Keratinocyte (primary cell): Measurements from ENCODE around the gene MYH15. TPM values are rescaled to one million over a fixed set of nuclear protein-coding genes. Genes with fewer than 3 reads are reported as not detected.

Source experiments
- DNase-seq: peaks from one replicate; pipeline ENCODE4 v3.0.0-alpha.2; 2011; ENCODE audit warnings: low read depth, missing footprints, low spot score
- FAIRE-seq: peaks from 2 replicates; lab custom pipeline; 2011; peaks lifted over from hg19 to GRCh38; lab: Jason Lieb, UNC
- H2AFZ ChIP-seq: 2 replicates; pipeline ENCODE4 v1.6.0; 2012; ENCODE audit warnings: low read length, control low read depth, inconsistent platforms; ENCODE audit not compliant: control insufficient read depth
- H3K27ac ChIP-seq: 2 replicates; pipeline ENCODE4 v1.5.1; 2011; ENCODE audit warnings: low read length; ENCODE audit not compliant: control insufficient read depth, insufficient read depth
- H3K27me3 ChIP-seq: 3 replicates; pipeline ENCODE4 v1.6.0; 2011; ENCODE audit warnings: low read length; ENCODE audit not compliant: control insufficient read depth, insufficient read depth; ENCODE audit errors: extremely low read depth
- H3K36me3 ChIP-seq, 2 experiments: 2 replicates in 1 of 2; 3 replicates in 1 of 2; pipeline ENCODE4 v1.5.1; 2011; ENCODE audit warnings: low read length in 2 of 2, mild to moderate bottlenecking in 1 of 2; ENCODE audit not compliant: control insufficient read depth in 2 of 2, insufficient read depth in 2 of 2; ENCODE audit errors: extremely low read depth in 1 of 2
- H3K4me1 ChIP-seq: 3 replicates; pipeline ENCODE4 v1.5.1; 2011; ENCODE audit warnings: low read length; ENCODE audit not compliant: control insufficient read depth, insufficient read depth; ENCODE audit errors: extremely low read depth
- H3K4me2 ChIP-seq: 3 replicates; pipeline ENCODE4 v1.6.0; 2011; ENCODE audit warnings: low read depth, low read length; ENCODE audit not compliant: control insufficient read depth, insufficient read depth; ENCODE audit errors: extremely low read depth
- H3K4me3 ChIP-seq, 3 experiments: fragments of 200-600 bp in 1 of 3; sonication (generic) in 1 of 3; 2 replicates in 2 of 3; 3 replicates in 1 of 3; pipeline ENCODE4 v1.5.1; 2011 to 2016; ENCODE audit warnings: low read length in 3 of 3, mild to moderate bottlenecking in 3 of 3, control low read depth in 2 of 3, inconsistent platforms in 1 of 3, low read depth in 1 of 3, mixed read lengths in 1 of 3, mixed run types in 1 of 3, moderate library complexity in 1 of 3; ENCODE audit not compliant: control insufficient read depth in 2 of 3, insufficient read depth in 2 of 3; ENCODE audit errors: extremely low read depth in 1 of 3
- H3K79me2 ChIP-seq: 2 replicates; pipeline ENCODE4 v1.6.0; 2012; ENCODE audit warnings: low read length; ENCODE audit not compliant: control insufficient read depth, insufficient read depth
- H3K9ac ChIP-seq: 3 replicates; pipeline ENCODE4 v1.6.0; 2011; ENCODE audit warnings: low read length; ENCODE audit not compliant: control insufficient read depth, insufficient read depth; ENCODE audit errors: extremely low read depth
- H3K9me1 ChIP-seq: 3 replicates; pipeline ENCODE4 v1.6.0; 2011; ENCODE audit warnings: low read length; ENCODE audit not compliant: control insufficient read depth, insufficient read depth; ENCODE audit errors: extremely low read depth
- H3K9me3 ChIP-seq: 2 replicates; pipeline ENCODE4 v1.5.1; 2012; ENCODE audit warnings: low read depth, low read length; ENCODE audit not compliant: control insufficient read depth
- H4K20me1 ChIP-seq: 3 replicates; pipeline ENCODE4 v1.6.0; 2011; ENCODE audit warnings: low read length; ENCODE audit not compliant: control insufficient read depth, insufficient read depth; ENCODE audit errors: extremely low read depth
- EZH2 ChIP-seq: IDR thresholded peaks from one replicate; pipeline ENCODE4 v1.6.1; 2012; ENCODE audit warnings: inconsistent platforms, mild to moderate bottlenecking, low read length, moderate library complexity
- dilution Hi-C: fragments of 300-500 bp; cut with MboI; formaldehyde crosslinking; loops from one replicate; pipeline ENCODE4 v1.7.0; 2020; ENCODE audit warnings: low sequenced_read_pairs; ENCODE audit not compliant: extremely low pct_ligation_motif_present
- polyA plus RNA-seq, 5 experiments: library from polyadenylated mRNA; depleted of rRNA in 3 of 5; stranded (reverse) in 3 of 5; stranded (forward) in 1 of 5; unstranded in 1 of 5; fragments of >200 nt; gene quantifications; 1 replicate in 1 of 5; 2 replicates in 3 of 5; 3 replicates in 1 of 5; pipeline versions ENCODE4 v1.2.1 to v1.2.3, GENCODE V29; 2011 to 2012; ENCODE audit warnings: missing spikeins in 2 of 5, low read depth in 1 of 5, low replicate concordance in 1 of 5
- TF ChIP-seq, protein P1 (sequence below), 3 experiments: IDR thresholded peaks in 1 of 3; conservative IDR thresholded peaks in 1 of 3; optimal IDR thresholded peaks in 1 of 3; 2 replicates in 2 of 3; 3 replicates in 1 of 3; pipeline versions ENCODE3 to v1.5.1; 2011; ENCODE audit warnings: low read length in 3 of 3, mild to moderate bottlenecking in 3 of 3, moderate library complexity in 2 of 3, control low read depth in 1 of 3, inconsistent platforms in 1 of 3; ENCODE audit not compliant: insufficient read depth in 2 of 3; ENCODE audit errors: extremely low read depth in 1 of 3

The MYH15 gene
- polyA plus RNA-seq, 1 donor (not counting 4 experiments of a cell fraction or from before 2014, with no cell fraction given): 0.87 TPM

DNA sequence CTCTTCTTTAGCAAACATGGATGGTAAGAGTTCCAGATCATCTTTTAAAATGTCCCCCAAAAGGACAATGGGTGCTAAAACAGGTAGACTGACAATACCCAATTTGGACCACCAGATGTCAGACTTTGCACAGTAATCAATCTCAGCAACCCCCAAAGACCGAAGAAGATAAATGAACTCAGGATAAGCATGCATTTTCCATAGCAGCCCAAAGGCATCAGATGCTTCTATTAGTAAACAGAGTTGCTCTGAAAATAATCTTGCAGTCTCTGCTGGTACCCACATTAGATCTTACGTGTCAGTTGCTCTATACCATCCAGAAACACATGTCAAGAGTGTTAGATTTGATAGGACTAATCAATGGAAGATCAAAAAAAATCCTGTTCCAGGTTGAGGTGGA is 20.6 kb downstream of the MYH15 start:
- Histone ChIP-seq H3K27me3 (no peaks in the 10 kb centered on the region), H3K9me3 (no peaks in the 10 kb centered on the region), H3K4me1 (peaks cover 11% of the 10 kb centered on the region), H3K36me3 (no peaks in the 10 kb centered on the region), H3K79me2 (no peaks in the 10 kb centered on the region), H3K27ac (no peak overlapping the region), H2AFZ (no peak overlapping the region), H3K4me3 (no peak overlapping the region), H3K9me1 (no peaks in the 10 kb centered on the region), H4K20me1 (no peaks in the 10 kb centered on the region), H3K4me2 (no peak overlapping the region), H3K9ac (no peak overlapping the region)
- peak; percentile 92 for FAIRE-seq
- TF ChIP-seq, protein P1, sequence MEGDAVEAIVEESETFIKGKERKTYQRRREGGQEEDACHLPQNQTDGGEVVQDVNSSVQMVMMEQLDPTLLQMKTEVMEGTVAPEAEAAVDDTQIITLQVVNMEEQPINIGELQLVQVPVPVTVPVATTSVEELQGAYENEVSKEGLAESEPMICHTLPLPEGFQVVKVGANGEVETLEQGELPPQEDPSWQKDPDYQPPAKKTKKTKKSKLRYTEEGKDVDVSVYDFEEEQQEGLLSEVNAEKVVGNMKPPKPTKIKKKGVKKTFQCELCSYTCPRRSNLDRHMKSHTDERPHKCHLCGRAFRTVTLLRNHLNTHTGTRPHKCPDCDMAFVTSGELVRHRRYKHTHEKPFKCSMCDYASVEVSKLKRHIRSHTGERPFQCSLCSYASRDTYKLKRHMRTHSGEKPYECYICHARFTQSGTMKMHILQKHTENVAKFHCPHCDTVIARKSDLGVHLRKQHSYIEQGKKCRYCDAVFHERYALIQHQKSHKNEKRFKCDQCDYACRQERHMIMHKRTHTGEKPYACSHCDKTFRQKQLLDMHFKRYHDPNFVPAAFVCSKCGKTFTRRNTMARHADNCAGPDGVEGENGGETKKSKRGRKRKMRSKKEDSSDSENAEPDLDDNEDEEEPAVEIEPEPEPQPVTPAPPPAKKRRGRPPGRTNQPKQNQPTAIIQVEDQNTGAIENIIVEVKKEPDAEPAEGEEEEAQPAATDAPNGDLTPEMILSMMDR (optimal IDR thresholded peaks at IDR 0.05 in 1 of 3, IDR thresholded peaks at IDR 0.05 in 1 of 3, conservative IDR thresholded peaks at IDR 0.05 in 1 of 3; ENCODE audit: extremely low read depth in 1 of 3, insufficient read depth in 2 of 3, low read length in 3 of 3): peak; percentile 53 to 86 (median 64)
- TF ChIP-seq EZH2: no peak
- no peak for DNase-seq
- dilution Hi-C loops: no loop called here

DNA sequence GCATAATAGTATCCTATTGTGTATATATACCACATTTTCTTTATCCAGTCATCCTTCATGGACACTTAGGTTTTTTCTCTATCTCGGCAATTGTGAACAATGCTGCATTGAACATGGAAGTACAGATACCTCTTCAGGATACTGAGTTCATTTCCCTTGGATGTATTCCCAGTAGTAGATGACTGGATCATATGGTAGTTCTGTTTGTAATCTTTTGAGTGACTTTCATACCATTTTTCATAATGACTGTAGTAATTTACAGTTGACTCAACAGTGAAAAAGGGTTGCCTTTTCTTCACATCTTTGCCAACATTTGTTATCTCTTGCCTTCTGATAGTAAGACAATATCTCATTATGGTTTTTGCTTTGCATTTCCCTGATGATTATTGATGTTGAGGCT is 21.8 kb downstream of the MYH15 start:
- Histone ChIP-seq H3K9me3 (no peaks in the 10 kb centered on the region), H3K27me3 (no peaks in the 10 kb centered on the region), H3K27ac (no peak overlapping the region), H3K9me1 (no peaks in the 10 kb centered on the region), H3K79me2 (no peaks in the 10 kb centered on the region), H3K4me2 (no peak overlapping the region), H3K4me3 (no peak overlapping the region), H3K4me1 (peaks cover 11% of the 10 kb centered on the region), H3K36me3 (no peaks in the 10 kb centered on the region), H2AFZ (no peak overlapping the region), H3K9ac (no peak overlapping the region), H4K20me1 (no peaks in the 10 kb centered on the region)
- TF ChIP-seq EZH2: no peak
- TF ChIP-seq, protein P1 (optimal IDR thresholded peaks at IDR 0.05 in 1 of 3, IDR thresholded peaks at IDR 0.05 in 1 of 3, conservative IDR thresholded peaks at IDR 0.05 in 1 of 3; ENCODE audit: extremely low read depth in 1 of 3, insufficient read depth in 2 of 3, low read length in 3 of 3): no peak
- FAIRE-seq (no peak), DNase-seq (no peak)
- dilution Hi-C loops: no loop called here
